ENCODE results near the gene TMCC1.

TMCC1 gene

GRCh38 chr3:129829640-129830039 is 63.9 kb downstream of the TMCC1 start:
- TF ChIP-seq CTCF (IDR thresholded peaks at IDR 0.05; ENCODE audit: control insufficient read depth, extremely low read depth, insufficient read depth), result peak; percentile 85
- no peak overlapping the region for H3K4me3 ChIP-seq (ENCODE audit: low read depth, low read length)
- peak; percentile 59 for DNase-seq (ENCODE audit: low read depth)

- H3K4me3 ChIP-seq (ENCODE audit: low read depth, low read length), result no peak overlapping the region
- no peak for DNase-seq (ENCODE audit: low read depth)
- no peak for TF ChIP-seq CTCF (IDR thresholded peaks at IDR 0.05; ENCODE audit: control insufficient read depth, extremely low read depth, insufficient read depth)
Observed at GRCh38 chr3:129827765-129828164, 65.7 kb downstream of the TMCC1 start.

- no peak overlapping the region for H3K4me3 ChIP-seq (ENCODE audit: low read depth, low read length)
- TF ChIP-seq CTCF (IDR thresholded peaks at IDR 0.05; ENCODE audit: control insufficient read depth, extremely low read depth, insufficient read depth), result peak; percentile 68
- DNase-seq (ENCODE audit: low read depth), result peak; percentile 30
Observed at GRCh38 chr3:129824926-129825541, 68.5 kb downstream of the TMCC1 start.

- no peak for DNase-seq (ENCODE audit: low read depth)
- no peak overlapping the region for H3K4me3 ChIP-seq (ENCODE audit: low read depth, low read length)
- no peak for TF ChIP-seq CTCF (IDR thresholded peaks at IDR 0.05; ENCODE audit: control insufficient read depth, extremely low read depth, insufficient read depth)
Observed at GRCh38 chr3:129822679-129823078, 70.8 kb downstream of the TMCC1 start.

- H3K4me3 ChIP-seq (ENCODE audit: low read depth, low read length), result no peak overlapping the region
- TF ChIP-seq CTCF (IDR thresholded peaks at IDR 0.05; ENCODE audit: control insufficient read depth, extremely low read depth, insufficient read depth), result no peak
- DNase-seq (ENCODE audit: low read depth), result no peak
Observed at GRCh38 chr3:129822241-129822640, 71.3 kb downstream of the TMCC1 start.

- TF ChIP-seq CTCF (IDR thresholded peaks at IDR 0.05; ENCODE audit: control insufficient read depth, extremely low read depth, insufficient read depth), result no peak
- no peak overlapping the region for H3K4me3 ChIP-seq (ENCODE audit: low read depth, low read length)
- DNase-seq (ENCODE audit: low read depth), result no peak
Observed at GRCh38 chr3:129820587-129820986, 72.9 kb downstream of the TMCC1 start.

GRCh38 chr3:129812589-129812988 is 80.9 kb downstream of the TMCC1 start:
- peak; percentile 42 for DNase-seq (ENCODE audit: low read depth)
- TF ChIP-seq CTCF (IDR thresholded peaks at IDR 0.05; ENCODE audit: control insufficient read depth, extremely low read depth, insufficient read depth), result no peak
- H3K4me3 ChIP-seq (ENCODE audit: low read depth, low read length), result peak overlapping the region; percentile 15; the same call in 1 of the 2 replicates

All from LNCaP clone FGC (cell line).